CD4-positive, alpha-beta T cell treated with Interleukin-17A for 1 hour (primary cell): ENCODE data around the gene WWOX.
"Not testable (repeated sequence)": the region's sequence is repeated elsewhere in the genome, so short reads cannot be mapped to it uniquely, and the experiment has no call there.

Experiments
- DNase-seq: peaks from one replicate; pipeline ENCODE4 v3.0.0-alpha.2; 2020

Gene WWOX

GRCh38 chr16:79018650-79019429 lies 919.4 kb downstream of the WWOX start:
- DNase-seq: no peak

GRCh38 chr16:79019431-79019830 lies 920.0 kb downstream of the WWOX start:
- DNase-seq: no peak

- no peak for DNase-seq
These were observed 922.7 kb downstream of the WWOX start for GRCh38 chr16:79021991-79022630.

- no peak for DNase-seq
These were observed 926.7 kb downstream of the WWOX start for GRCh38 chr16:79026117-79026516.

- no peak for DNase-seq
These were observed 937.1 kb downstream of the WWOX start for GRCh38 chr16:79036541-79036940.

GRCh38 chr16:79037521-79038373 lies 938.3 kb downstream of the WWOX start:
- no peak for DNase-seq

- DNase-seq: no peak
These were observed 941.8 kb downstream of the WWOX start for GRCh38 chr16:79041206-79041605.

- DNase-seq: no peak
These were observed 942.7 kb downstream of the WWOX start for GRCh38 chr16:79042141-79042540.

GRCh38 chr16:79042886-79043285 lies 943.4 kb downstream of the WWOX start:
- DNase-seq: peak; percentile 55

- DNase-seq: no peak
These were observed 945.7 kb downstream of the WWOX start for GRCh38 chr16:79045191-79045590.

GRCh38 chr16:79047337-79047736 lies 947.9 kb downstream of the WWOX start:
- DNase-seq: peak; percentile 39

- no peak for DNase-seq
These were observed 949.6 kb downstream of the WWOX start for GRCh38 chr16:79049040-79049439.

GRCh38 chr16:79050063-79050462 lies 950.6 kb downstream of the WWOX start:
- DNase-seq: no peak

- no peak for DNase-seq
These were observed 951.9 kb downstream of the WWOX start for GRCh38 chr16:79051313-79051712.

- not testable (repeated sequence) for DNase-seq
These were observed 952.7 kb downstream of the WWOX start for GRCh38 chr16:79052198-79052597.

GRCh38 chr16:79053577-79053976 lies 954.1 kb downstream of the WWOX start:
- no peak for DNase-seq

- DNase-seq: no peak
These were observed 954.9 kb downstream of the WWOX start for GRCh38 chr16:79054211-79054984.

GRCh38 chr16:79055251-79055970 lies 956.0 kb downstream of the WWOX start:
- DNase-seq: no peak

- no peak for DNase-seq
These were observed 961.7 kb downstream of the WWOX start for GRCh38 chr16:79061181-79061580.

- DNase-seq: no peak
These were observed 962.9 kb downstream of the WWOX start for GRCh38 chr16:79062336-79062735.

GRCh38 chr16:79062821-79063220 lies 963.4 kb downstream of the WWOX start:
- DNase-seq: no peak
